CMK (cell line): ENCODE results near the gene PRMT3.
"Not testable (repeated sequence)": the region's sequence is repeated elsewhere in the genome, so short reads cannot be mapped to it uniquely, and the experiment has no call there.

Experiments
- DNase-seq: peaks from one replicate; pipeline ENCODE4 v3.0.0-alpha.2; 2010; ENCODE audit warnings: low read depth

PRMT3 gene

DNA sequence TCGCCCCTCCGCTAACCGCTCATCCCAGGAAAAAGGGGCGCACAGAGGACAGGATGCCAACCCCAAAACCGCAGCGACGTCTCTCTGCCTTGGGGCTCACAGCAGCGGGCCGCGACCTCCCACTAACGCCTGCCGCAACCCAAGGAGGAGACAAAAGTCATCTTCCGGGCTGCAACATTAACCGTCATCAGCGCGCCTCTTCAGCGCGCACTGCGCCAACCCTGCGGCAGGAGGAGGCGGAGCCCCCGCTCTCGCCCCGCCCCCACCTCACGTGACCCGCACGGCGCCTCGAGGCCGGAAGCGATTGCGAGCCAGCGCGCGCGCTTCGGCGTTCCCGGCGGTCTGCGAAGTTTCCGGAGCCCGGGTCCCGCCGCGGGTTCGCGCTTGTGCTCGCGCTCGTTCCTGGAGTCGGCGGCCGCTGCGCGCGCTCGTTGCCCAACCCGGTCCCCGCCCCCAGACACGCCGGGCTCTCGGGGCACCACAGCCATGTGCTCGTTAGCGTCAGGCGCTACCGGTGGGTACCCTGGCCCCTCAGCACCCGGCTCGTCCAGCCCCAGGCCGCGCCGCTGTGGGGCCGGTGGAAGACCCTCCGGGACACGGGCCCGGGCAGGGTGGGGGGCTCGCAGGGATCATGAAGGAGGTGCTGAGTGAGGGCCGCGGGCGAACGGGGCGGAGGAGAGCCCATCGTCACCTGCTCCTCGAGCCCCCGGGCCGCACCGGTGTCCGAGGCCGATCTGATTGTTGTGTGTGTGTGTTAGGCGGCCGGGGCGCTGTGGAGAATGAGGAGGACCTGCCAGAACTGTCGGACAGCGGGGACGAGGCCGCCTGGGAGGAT, at the start of gene PRMT3:
PRMT3 (plus strand) TSS at position 456 of the 835 bp plus-strand sequence; CDS start at position 487, 31 bp downstream.
- peak; percentile 74 for DNase-seq

DNA sequence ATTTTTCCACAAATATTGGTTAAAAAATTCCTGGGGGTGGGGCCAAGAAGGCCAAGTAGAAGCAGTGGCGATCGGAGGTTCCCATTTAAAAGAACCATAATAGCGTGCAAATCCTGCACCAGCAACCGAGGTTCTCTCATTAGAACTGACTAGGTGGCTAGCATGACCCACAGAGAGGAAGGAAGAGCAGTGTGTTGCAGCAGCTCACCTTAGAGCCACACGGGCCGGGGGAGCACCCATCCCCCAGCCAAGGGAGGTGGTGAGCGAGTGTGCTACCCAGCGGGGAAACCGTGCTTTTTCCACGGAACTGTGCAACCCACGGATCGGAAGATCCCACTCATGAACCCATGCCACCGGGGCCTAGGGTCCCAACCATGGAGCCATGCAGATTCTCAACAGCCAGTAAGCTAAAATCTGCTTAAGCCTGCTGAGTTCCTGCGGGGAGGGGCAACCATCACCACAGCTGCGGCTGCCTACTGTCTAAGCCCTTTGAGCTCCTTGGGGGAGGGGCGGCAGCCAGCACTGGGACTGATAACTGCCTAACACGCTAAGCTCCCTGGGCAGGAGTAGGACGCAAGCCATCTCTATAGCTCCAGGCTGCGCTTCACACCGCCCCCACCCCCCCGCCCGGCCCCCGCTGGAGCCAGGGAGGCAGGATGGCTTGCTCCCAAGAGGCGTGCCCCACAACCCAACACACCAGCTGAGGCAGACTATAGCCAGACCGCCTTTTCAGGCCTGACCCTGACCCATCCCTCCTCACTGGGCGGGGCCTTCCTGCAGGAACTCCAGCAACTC, 45.0 kb upstream of the PRMT3 start:
- no peak for DNase-seq

DNA sequence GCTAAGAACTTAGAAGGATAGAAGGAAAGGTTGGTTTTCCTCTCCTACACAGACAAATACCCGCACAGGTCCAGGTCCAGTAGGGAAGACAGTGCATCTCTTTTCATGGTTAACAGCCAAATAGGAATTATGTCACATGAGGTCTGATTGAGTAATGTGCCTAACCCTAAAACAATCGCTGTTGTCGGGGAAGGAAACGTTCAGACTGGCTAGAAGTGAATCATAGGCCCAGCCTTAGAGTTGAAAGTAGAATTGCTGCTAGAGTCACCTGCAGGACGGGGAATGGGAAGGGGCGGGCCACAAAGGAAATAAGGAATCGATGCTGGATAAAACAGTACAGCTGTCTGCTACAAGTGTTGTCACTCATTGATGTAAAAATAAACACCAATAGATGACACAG, 36.4 kb upstream of the PRMT3 start:
- DNase-seq, result no peak

DNA sequence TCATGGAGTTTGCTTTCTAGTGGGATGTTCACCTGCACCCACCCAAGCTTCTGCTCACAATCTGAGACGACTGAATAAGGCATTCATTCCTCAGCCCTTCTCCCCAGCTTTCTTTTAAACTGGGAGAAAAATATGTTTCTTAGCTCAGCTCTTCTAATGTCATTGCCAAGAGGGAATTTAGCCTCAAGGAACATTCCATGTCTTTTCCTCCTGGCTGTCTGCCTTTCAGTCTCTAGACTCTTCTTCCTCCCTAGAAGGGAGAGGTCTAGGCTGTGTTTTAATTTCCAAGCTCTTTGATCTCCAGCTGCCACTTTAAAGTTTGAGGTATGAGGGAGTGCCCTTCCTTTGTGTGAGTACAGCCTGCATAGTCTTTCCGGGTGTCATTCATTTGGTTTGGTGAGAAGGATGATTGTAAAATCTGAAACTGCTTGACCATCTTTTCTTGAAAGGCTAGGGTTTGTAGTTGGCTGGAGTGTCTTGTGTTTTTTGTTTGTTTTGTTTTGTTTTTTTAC, 35.7 kb upstream of the PRMT3 start:
- no peak for DNase-seq

DNA sequence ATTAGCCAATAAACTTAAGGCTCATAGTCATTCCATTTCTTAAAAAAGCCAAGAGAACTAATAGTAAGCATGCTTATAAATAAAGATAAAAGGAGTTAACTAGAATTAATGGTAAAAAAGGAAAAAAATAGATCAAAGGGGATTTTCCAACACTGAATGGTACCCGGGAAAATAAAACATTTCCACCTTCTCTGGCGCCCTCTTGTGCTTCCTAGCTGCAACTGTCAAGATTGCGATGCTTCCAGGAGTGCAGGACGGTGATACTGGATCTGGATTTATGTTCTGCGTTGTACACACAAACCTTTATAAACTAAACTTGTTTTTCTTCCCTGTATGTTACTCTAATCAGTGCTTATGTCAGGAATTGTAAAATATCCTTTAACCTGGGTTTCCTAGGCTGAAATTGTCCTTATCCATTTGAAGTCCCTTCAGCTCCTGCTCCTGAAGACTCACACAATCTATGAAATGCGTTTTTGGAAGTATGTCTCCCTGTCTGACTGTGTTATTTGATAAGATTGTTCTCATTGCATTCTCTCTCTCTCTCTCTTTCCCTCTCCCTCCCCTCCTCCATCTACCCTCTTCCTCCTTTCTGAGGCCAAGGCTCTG, 33.6 kb upstream of the PRMT3 start:
- no peak for DNase-seq

DNA sequence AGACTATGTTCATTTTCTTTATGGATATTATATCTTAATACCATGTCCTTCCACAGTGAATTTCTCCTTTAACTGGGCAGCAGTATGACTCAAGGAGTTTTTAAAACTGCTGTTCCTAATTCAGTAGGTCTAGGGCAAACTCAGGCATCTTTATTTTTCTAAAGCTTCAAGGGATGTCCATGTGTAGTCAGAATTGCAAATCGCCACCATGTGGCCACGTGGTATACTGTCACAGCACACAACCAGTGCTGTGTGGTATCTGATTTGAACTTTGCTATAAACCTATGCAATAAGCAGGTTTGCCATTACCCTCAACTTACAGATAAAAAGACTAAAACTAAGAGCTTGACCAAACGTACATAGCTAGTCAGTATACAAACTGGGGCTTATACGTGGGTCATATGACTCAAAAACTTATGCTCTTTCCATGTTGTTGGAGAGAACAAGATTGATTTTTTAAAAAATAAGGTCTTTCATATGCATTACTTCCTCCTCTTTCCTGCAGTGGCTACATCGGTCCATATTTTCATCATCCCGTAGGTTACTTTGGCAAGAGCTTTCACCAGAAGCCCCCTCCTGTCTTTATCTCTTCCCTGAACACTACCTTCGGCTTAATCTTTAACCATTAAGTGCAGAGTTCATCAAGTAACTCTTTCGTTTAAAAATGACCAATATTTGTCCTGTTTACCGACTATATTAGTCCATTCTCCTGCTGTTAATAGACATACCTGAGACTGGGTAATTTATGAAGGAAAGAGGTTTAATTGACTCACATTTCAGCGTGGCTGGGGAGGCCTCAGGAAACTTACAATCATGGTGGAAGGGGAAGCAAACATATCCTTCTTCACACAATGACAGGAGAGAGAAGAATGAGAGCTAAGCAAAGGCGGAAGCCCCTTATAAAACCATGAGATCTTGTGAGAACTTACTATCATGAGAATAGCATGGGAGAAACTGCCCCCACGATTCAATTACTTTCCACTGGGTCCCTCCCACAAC, 32.0 kb upstream of the PRMT3 start:
- no peak for DNase-seq

DNA sequence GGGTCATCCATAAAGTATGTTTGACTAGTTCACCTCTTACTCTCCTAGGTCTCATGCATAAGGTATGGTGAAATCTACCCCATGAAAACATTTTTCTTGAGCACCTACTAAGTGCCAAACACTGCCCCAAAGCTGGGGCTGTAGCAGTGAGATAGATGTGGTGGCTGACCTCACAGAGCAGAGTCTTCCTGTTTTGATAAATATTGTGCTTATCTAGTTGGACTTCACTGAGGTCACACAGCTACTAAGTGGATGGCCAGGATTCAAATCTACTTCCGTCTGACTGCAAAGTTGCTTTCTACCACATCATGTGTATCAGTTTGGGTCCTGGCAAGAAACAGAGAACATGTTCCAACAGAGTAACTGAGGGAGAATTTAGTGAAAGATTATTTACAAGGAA, 30.4 kb upstream of the PRMT3 start:
- peak; percentile 44 for DNase-seq

DNA sequence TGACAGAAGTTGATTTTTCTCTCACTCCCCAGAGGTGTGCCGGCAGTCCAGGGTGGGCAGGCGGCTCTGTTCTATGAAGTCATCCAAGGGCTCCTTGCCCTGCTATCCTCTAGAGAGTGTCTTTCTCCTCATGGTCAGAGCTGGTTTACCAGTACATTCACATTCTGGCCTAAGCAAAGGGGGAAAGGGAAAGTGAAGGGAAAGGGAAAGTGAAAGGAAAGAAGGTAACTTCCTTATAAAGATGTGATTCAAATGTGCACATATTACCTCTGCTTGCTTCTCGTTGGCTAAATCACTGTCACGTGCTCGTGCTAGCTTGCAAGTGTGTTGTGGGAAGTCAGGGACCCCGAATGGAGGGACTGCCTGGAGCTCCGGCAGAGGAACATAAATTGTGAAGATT, 26.9 kb upstream of the PRMT3 start:
- no peak for DNase-seq

DNA sequence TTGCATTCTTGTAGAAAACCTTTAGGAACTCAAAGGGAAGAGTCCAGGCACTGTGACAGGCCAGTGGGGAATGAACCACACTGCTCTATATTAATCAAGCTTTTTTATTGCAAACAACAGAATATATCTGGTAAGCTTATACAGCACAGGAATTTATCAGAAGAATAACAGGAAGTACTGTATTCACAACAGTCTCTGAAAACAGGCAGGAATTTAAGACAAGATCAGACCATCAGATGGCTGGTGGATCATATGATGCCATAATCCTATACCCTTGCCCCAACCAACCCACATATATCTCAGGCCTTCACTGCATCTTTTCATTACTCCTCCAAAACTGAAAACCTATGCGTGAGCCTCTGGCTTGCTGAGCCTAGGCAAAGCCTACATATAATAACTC, 25.0 kb upstream of the PRMT3 start:
- DNase-seq, result no peak

DNA sequence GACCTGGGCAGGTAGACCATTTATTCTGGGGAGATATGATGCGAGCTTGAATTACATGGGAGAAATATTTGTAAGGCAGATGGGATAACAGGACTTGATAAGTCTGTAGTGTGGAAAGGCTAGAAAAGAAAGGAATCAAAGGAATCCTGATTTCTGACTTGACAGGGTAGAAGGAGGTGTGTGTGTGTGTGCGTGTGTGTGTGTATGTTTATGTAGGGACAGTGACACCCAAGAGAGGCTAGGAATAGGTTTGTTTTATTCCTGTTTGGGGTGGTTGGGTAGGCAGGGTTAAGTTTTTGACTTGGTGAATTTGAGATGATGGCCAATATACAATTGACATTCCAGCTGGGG, 24.4 kb upstream of the PRMT3 start:
- DNase-seq, result no peak

DNA sequence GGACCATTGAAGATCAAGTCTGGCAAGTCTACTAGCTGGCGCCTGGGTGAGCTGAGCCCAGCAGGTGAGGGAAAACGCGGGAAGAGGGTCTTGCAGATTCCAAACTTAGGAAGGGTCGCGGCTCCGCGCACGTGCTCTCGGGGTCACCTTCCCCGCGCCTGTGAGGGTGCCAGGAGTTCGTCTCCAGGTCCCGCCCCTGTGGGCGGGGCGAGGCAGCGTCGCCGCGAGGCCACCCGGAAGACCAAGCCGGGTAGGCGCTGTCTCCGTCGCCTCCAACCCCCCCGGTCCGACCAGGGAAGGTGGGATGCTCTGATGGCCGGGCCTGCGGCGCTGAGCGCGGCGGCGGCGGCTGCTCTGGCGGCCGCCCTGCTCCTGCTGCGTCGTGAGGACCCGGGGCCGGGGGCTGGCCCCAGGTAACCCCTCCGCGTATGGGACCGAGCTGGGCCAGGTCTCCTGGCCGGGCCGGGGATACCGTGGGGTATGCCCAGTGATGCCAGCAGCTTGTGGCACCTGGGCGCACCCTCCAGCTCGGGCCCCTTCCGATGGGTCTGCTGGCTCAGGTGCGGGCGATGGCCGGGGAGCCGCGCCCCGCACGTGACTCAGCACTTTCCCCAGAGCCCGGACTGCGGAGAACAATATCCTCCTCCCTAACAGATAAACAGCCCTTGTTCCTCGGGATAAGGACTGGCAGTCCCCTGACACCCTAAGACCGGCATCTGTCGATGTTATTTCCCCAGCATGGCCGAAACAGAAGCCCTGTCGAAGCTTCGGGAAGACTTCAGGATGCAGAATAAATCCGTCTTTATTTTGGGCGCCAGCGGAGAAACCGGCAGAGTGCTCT, 23.8 kb upstream of the PRMT3 start, which contains the start of gene HTATIP2:
HTATIP2 (plus strand) TSS at position 215 of the 841 bp plus-strand sequence; CDS start at position 739, 524 bp downstream.
- no peak for DNase-seq

DNA sequence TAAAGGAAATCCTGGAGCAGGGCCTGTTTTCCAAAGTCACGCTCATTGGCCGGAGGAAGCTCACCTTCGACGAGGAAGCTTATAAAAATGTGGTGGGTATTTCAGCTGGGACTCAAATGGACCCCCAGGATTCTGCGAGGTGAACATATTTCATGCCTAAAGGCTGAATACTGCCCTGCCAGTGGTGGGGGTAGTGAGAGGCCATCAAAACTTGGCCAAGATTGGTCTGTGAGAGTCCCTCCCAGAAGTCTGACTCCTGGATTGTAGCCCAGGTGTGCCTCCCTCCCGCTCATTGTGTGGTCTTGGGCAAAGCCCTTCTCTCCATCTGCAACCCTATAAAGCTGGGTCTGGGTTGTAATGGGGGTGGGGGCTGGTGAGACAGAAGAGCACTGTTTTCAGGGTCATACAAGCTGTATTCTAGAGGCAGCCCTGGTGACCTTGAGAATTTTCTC, 23.1 kb upstream of the PRMT3 start:
- DNase-seq, result no peak

DNA sequence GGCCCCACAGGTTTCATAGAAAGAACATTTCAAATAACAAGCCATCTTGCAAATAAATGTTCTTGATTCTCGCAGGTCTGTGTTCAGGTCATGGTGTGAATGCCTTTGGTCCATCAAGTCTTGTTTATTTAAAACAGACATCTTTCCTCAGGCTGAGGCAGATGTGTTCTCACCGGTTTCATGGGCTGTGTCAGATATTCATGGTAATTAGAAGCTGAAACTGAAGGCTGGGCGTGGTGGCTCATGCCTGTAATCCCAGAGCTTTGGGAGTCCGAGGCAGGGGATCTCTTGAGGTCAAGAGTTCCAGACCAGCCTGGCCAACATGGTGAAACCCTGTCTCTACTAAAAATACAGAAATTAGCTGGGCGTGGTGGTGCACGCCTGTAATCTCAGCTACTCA, 22.1 kb upstream of the PRMT3 start:
- DNase-seq, result not testable (repeated sequence)

DNA sequence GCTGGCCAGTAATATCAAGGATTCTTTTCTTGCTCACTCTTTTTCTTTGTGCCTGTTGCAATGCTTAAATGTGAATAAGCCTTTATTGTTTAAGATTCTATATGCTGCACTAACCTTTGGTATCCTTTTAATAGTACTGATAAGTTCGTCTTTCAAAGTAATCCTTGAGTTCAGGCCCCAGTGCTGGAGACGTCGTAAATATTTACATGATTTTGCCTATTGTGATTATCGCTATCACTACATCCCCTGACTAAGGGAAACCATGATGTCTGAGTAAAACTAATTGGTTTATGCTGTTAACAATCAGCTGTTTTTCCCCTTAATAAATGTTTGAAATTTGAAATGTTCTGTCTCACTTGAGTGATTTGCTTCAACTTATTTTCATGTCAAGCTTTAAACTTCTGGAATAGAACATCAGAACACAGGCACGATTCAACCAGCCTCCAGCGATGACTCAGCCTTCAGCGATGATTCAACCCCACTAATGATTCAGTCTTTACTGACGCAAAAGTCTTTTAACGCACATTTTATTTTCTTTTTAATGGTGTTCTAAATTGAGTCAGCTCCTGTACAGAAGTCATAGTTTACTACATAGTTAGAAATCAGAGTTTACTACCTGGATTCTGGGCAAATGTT, 20.1 kb upstream of the PRMT3 start:
- DNase-seq, result no peak

DNA sequence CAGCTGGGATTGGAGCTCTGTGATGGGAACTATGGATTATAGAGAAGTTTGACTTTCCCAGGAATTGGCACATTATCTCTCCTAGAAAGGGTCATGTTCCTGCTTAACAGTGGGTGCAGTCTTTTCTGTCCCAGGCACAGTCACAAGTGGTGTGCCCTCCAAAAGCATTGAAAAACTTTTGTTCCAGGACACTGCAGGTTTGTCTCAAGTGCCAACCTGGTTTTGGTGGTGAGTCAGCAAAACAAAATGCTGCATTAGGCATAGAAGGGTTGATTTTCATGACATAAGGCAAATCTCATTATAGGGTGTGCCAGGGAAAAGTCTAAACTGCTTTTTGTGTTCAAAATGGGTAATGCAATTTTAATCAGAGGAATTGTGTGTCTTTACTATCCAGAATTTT, 19.1 kb upstream of the PRMT3 start:
- DNase-seq, result no peak

DNA sequence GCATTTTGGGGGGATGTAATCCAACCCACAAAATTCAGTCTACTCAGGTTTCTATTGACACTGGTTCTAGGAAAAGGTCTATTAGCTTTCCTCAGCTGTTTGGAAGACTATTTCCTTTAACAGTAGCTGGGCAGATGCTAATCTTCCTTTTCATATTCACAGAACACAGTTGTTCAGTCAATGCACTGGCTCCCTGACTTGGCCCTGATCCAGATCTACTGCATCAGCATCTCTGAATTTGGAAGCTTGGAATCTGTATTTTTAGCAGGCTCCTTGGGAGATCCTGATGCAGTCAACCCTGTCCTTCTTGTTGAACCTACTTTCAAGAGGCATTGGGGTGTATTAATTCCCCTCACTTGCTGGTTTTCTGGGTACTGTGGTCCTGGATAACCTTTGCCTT, 17.7 kb upstream of the PRMT3 start:
- DNase-seq, result no peak

DNA sequence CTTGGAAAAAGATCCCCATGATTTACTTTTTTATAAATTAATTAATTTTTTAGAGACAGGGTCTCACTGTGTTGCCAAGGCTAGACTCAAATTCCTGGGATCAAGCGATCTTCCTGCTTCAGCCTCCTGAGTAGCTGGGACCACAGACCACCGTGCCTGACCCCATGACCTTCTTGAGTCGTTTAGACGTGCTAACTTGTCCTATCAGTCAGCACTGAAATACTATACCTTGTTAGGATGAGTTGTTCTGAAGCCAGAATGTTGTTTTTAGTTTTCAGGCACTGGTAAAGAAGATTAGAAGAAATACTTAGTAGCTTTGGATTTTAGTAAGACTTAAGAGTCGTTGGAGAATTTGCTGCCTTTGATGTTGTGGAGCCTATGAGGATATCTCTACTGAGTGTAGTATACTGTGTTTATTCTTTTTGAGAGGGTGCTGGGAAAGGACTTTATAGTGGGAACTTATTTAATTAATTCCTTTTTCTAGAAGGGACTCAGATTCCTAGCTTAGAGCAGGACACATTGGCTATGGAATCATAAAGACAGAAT, 15.4 kb upstream of the PRMT3 start:
- no peak for DNase-seq

DNA sequence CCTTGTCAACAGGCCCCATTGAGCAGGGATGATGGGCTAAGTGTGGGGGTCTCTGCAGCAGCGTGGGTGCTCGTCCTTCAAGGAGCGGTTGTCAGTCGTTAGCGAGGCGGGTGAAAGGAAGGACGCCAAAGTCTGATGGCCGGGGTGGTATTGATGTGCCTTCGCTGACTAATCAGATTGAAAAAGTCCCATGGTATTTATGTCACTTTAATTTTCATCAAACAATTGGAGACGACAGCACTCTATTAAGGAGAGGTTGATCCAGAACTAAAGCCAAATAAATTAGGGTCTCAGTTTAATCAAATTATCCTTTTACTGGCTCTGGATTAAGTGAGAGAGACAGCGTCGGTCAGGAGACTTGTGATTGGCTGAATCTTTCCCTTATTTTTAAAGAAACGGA, 14.4 kb upstream of the PRMT3 start:
- DNase-seq, result no peak

DNA sequence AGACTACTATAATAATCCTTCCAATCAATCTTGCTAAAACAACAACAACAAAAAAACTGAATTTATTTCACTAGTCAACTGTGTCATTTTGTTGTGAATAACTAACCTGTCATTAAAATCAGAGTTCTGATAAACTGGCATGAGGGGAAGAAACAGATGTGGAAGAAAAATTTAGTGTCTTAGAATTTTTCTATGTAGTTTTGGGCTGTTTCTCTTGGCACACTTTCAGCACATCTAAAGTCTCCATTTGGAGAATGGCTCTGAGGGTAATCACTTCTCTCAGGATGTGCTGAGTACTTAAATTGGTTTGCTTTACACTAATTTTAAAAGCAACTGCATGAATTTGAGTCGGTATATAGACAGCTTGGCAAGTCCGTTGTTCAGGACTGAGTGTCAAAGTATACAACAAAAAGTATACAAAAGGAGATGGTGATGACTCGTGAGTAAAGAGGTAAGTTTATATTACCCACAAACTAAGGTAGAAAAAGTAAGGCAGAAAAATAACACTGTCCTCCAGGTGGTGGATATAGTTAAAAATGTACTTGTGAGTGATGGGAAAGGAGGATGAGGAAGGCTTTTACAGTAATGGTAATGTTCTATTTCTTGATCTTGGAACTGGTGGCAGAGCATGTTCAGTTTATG, 13.8 kb upstream of the PRMT3 start:
- no peak for DNase-seq
